ENCODE results near the gene LPP.

The LPP gene

DNA sequence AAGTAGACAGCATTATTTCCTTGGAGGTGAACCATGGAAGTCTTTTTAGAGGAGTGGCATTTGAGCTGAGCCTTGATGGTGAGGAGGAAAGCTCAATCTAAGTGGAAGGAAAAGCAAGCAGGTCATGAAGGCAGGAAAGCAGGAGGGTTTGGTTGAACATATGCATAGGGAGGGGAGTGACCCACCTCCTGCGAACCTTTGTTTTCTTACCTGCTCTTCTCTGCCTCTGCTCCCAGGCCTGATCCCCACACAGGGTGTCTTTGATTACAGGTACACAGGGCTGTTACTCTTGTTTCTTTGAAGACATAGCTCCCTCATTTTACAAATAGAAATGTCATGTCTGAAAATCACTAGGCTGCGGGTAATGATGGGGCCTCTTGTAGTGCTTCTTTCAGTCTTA, 769.7 kb downstream of the LPP start:
- Histone ChIP-seq H3K4me3 (ENCODE audit: low read depth, low read length) (no peak overlapping the region), H3K27me3 (no peaks in the 10 kb centered on the region), H3K4me1 (no peaks in the 10 kb centered on the region), H3K36me3 (no peaks in the 10 kb centered on the region), H3K9me3 (no peaks in the 10 kb centered on the region)
- TF ChIP-seq CTCF (IDR thresholded peaks at IDR 0.05; ENCODE audit: low read depth, low read length) = no peak
- no peak for DNase-seq

DNA sequence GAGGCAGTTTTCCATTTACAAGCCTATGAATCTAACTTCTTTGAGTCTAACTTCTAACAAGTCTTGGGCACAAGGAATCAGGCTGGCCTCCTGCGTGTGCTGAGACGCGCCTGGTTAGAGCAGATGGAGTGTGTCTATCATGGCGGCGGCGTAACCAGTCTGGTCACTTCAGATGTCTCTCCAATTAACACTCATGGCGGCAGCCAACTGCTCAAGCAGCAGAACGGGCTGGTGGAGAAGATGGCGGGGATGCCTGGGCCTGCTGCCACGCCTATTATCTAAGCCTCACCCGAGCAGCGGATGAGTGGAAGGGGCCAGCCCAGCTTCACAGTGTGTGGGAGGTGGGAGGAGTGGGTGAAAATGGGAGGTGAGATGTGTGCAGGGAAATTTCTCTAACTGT, 771.4 kb downstream of the LPP start:
- Histone ChIP-seq H3K9me3 (no peaks in the 10 kb centered on the region), H3K27me3 (no peaks in the 10 kb centered on the region), H3K4me1 (no peaks in the 10 kb centered on the region), H3K4me3 (ENCODE audit: low read depth, low read length) (no peak overlapping the region), H3K36me3 (no peaks in the 10 kb centered on the region)
- no peak for TF ChIP-seq CTCF (IDR thresholded peaks at IDR 0.05; ENCODE audit: low read depth, low read length)
- no peak for DNase-seq

- no peak overlapping the region for H3K4me3 ChIP-seq (ENCODE audit: low read depth, low read length)
- H3K36me3 ChIP-seq = no peaks in the 10 kb centered on the region
- H3K4me1 ChIP-seq = no peaks in the 10 kb centered on the region
- H3K27me3 ChIP-seq = no peaks in the 10 kb centered on the region
- DNase-seq = no peak
- TF ChIP-seq CTCF (IDR thresholded peaks at IDR 0.05; ENCODE audit: low read depth, low read length) = no peak
- H3K9me3 ChIP-seq = no peaks in the 10 kb centered on the region
Observed at GRCh38 chr3:188926111-188926510, 772.2 kb downstream of the LPP start.

GRCh38 chr3:188926741-188927511, 773.0 kb downstream of the LPP start:
- DNase-seq = no peak
- Histone ChIP-seq H3K27me3 (no peaks in the 10 kb centered on the region), H3K9me3 (no peaks in the 10 kb centered on the region), H3K36me3 (no peaks in the 10 kb centered on the region), H3K4me1 (no peaks in the 10 kb centered on the region), H3K4me3 (ENCODE audit: low read depth, low read length) (no peak overlapping the region)
- no peak for TF ChIP-seq CTCF (IDR thresholded peaks at IDR 0.05; ENCODE audit: low read depth, low read length)

GRCh38 chr3:188927971-188928370, 774.0 kb downstream of the LPP start:
- no peaks in the 10 kb centered on the region for H3K36me3 ChIP-seq
- H3K9me3 ChIP-seq = no peaks in the 10 kb centered on the region
- DNase-seq = no peak
- H3K4me1 ChIP-seq = no peaks in the 10 kb centered on the region
- TF ChIP-seq CTCF (IDR thresholded peaks at IDR 0.05; ENCODE audit: low read depth, low read length) = no peak
- H3K27me3 ChIP-seq = no peaks in the 10 kb centered on the region
- H3K4me3 ChIP-seq (ENCODE audit: low read depth, low read length) = no peak overlapping the region

GRCh38 chr3:188929137-188929536, 775.2 kb downstream of the LPP start:
- Histone ChIP-seq H3K4me1 (no peaks in the 10 kb centered on the region), H3K27me3 (no peaks in the 10 kb centered on the region), H3K36me3 (no peaks in the 10 kb centered on the region), H3K4me3 (ENCODE audit: low read depth, low read length) (no peak overlapping the region), H3K9me3 (no peaks in the 10 kb centered on the region)
- DNase-seq = no peak
- TF ChIP-seq CTCF (IDR thresholded peaks at IDR 0.05; ENCODE audit: low read depth, low read length) = no peak

Data from BE2C (cell line).